HG03045 (cell line): ENCODE data around the gene PLCL2.

Experiments
- ATAC-seq: cut with Tn5 transposase; IDR thresholded peaks from one replicate; pipeline ENCODE4 v1.9.1; 2021; ENCODE audit warnings: mild to moderate bottlenecking, moderate library complexity; ENCODE audit not compliant: unreplicated experiment

PLCL2 gene

GRCh38 chr3:17038141-17038540 lies 153.4 kb downstream of the PLCL2 start:
- ATAC-seq = no peak

DNA sequence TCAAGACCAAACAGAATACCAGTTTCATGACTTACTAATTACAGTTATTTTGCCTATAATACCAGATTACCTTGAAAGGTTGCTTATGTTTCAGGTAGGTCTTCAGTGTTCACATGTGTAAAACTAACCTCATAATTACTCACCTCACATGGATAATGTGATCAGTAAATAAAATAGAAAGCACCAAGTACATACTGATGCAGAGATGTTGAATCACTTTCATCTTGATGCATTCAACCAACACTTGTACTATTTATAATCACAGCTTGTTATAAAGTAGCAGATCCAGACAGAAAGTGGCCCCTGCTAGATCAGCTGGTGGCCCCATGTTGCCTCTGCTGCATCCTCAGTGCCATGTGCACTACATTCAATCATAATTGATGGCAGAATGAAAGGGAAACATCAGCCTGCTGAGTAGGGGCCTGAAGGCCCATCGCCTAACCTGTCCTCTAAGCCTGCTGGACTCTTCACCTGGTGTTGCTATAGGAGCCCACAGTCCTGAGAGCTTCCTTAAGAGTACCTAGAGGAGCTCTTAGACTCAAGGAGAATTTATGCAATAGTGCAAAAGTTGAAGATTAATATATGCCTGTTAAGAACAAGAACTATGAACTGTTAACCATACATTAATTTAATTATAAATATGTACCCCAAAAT lies 154.3 kb downstream of the PLCL2 start:
- ATAC-seq = no peak

GRCh38 chr3:17039594-17039993 lies 154.8 kb downstream of the PLCL2 start:
- no peak for ATAC-seq

DNA sequence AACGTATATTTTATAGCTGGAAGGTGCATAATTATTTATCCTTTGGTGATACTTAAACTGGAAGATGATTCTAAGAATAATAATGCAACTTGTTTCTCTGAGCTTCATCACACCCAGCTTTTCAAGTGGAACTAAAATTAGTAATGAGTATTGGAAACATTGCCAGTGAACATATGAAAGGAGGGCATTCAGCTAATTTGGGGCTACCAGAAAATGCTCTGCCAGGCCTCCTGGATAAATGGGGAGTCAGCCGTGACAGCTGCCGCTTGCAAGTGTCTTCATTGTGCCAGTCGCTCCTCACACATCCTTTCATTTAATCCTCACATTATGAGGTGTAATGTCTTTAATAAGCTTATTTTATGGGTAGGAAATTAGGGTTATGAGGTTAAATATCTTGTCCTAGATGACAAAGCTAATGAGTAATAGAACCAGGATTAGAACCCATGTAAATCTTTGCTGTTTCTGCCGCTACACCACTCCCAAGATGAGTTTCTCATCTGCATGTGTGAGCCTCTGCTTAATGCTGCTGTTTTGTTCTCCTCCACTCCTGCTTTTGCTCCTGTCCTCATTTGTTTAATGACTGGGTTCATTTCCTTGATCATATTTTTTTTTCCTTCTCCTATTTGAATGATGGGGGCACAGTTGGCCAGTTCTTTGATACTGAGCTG lies 155.7 kb downstream of the PLCL2 start:
- no peak for ATAC-seq

DNA sequence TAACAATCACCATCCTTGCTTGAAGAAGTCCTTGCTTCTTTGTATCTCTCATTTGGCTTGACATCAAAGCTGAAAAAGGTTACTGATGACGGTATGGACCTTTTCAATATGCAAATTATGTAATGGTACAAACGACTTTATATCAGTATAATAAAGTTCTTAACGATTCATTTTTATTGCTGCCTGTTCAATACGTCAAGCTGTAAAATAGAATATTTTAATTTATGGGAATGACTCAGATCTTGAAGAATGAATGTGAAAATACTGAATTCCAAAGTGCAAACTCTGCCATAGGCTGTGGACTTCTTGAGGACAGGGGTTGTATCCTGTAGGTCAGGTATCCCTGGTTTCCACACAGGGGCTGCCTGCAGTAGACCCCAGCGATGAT lies 156.2 kb downstream of the PLCL2 start:
- no peak for ATAC-seq

DNA sequence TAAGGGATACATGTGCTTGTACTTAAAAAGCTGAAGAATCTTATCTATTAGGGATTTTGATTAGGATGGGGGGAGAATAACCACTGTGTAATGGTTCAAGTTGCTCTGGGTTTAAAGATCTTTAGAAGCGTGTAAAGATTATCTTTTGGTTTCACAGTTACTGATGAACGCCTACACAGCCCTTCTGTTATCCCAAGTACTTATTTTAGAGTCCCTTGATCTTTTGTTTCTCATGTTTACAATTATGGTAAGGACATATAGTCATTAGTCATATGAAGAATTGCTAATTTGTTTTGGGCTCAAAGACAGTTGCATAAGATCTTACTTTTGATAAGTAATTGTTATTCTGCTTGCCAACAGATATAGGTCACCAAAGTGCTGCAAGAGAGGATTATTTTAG lies 160.1 kb downstream of the PLCL2 start:
- peak; percentile 87 for ATAC-seq

DNA sequence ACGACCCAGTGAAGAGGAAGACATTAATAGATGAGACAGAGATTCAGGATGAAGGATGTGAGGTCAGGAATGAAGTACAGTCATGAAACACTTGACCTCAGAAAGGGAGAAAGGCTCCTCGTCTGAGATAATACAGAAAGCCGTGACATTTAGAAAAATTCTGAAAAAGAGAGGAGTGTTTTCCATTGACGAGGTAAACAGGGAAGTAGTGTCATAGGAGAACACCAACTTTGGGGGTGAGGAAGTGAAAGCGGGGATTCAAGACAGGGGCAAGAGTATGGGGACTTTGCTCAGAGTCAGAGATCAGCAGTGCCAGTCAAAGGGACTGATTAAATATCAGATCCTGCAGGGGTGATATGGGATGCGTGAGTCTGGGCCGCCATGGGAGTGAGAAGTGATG lies 160.9 kb downstream of the PLCL2 start:
- ATAC-seq = no peak

DNA sequence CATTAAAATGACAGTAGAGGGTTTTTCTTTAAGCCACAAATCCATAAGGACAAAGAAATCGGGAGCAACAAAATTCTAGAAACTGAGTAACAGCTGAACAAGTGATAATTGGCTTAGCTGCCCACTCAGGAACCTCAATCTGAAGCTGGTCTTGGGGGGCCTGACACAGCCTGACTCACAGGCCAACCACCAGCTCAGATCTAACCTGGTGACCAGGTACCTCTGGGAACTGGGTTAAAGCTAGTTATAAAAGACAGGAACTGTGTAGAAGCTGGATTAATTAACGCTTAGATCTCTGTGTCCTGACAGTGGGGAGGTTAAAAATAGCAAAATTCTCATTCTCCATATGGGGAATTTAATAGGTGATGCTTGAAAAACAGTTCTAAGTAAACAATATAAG lies 161.9 kb downstream of the PLCL2 start:
- no peak for ATAC-seq

- no peak for ATAC-seq
Observed at GRCh38 chr3:17047162-17047561, 162.4 kb downstream of the PLCL2 start.

GRCh38 chr3:17047894-17048293 lies 163.1 kb downstream of the PLCL2 start:
- ATAC-seq = no peak

DNA sequence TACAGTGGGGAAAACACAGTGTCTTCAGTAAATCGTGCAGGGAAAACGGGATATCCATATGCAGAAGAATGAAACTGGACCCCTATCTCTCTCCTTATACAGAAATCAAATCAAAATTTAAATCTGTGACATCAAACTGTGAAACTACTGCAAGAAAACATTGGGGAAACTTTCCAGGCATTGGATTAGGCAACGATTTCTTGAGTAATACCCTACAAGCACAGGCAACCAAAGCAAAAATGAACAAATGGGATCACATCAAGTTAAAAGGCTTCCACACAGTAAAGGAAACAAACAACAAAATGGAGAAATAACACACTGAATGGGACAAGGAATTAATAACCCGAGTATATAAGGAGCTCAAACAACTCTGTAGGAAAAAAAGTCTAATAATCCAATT lies 165.3 kb downstream of the PLCL2 start:
- no peak for ATAC-seq

GRCh38 chr3:17050506-17050905 lies 165.8 kb downstream of the PLCL2 start:
- no peak for ATAC-seq

DNA sequence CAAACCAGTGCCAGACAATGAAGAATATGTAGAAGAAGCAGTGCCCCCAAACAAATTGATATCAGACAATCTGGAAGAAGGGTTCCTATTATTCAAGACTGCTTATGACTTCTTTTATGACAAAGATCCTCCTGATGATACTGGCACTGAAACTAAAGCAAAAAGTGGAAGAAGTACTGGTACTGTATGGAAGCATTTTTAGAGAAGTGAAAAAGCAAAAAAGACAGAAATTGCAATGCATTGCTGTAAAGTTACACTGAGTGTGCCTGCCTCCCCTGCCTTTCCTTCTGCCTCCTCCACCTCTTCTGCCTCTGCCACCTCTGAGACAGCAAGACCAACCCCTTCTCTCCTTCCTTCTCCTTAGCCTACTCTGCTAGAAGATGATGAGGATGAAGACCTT lies 167.6 kb downstream of the PLCL2 start:
- peak; percentile 56 for ATAC-seq

GRCh38 chr3:17054301-17054981 lies 169.7 kb downstream of the PLCL2 start:
- ATAC-seq = no peak

DNA sequence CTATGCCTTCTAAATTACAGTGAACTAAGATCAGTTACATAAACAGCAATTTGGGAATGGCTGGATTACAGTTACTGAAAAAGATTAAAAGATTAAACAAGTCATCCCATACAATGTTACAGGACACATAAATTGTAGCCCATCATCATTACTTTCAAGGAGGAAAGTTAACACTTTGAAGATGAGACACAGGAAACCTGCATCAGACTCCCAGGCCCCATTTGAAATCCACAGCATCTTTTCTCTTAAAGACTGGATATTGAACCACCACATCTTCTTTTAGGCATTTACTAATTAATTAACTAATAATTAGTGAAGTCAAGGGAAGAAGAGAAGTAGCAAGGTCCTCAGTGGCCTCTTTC lies 170.2 kb downstream of the PLCL2 start:
- no peak for ATAC-seq

- no peak for ATAC-seq
Observed at GRCh38 chr3:17055374-17056276, 170.9 kb downstream of the PLCL2 start.

GRCh38 chr3:17057321-17057720 lies 172.6 kb downstream of the PLCL2 start:
- ATAC-seq = no peak

DNA sequence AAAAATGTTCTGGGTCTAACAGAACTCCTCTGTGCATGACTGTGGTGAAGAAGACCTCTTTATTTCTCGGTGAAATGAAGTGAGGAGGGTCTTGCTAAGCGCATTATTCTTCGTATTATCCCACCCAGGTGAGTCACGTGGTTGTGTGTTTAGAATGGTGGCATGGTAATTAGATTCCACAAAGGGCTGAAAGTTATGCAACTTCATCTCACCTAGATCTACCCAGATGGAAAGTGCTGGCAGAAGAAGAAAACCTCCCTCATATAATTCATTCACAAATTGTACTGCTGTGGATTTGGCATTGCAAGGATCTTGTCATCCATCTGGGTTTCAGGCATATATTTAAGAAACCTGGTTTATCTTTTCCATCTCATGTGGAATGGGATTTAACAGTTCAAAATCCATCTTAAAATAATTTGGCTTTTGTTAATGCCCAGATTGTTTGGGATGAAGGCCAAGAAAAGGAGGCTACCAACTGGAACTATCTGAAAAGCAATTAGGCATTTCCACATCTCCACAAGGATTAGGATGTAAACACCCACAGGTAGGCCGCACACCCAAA lies 175.3 kb downstream of the PLCL2 start:
- no peak for ATAC-seq

- ATAC-seq = no peak
Observed at GRCh38 chr3:17061005-17061404, 176.2 kb downstream of the PLCL2 start.

GRCh38 chr3:17062736-17063135 lies 178.0 kb downstream of the PLCL2 start:
- ATAC-seq = no peak

- no peak for ATAC-seq
Observed at GRCh38 chr3:17063596-17063995, 178.8 kb downstream of the PLCL2 start.
